Fibroblast of skin of right quadriceps (primary cell): ENCODE results near the gene MAMSTR.

Experiments used
- DNase-seq: peaks from one replicate; pipeline ENCODE4 v3.0.0-alpha.2; 2013

MAMSTR gene

GRCh38 chr19:48745208-48745995 is 25.9 kb upstream of the MAMSTR start:
- DNase-seq, result peak; percentile 53

DNA sequence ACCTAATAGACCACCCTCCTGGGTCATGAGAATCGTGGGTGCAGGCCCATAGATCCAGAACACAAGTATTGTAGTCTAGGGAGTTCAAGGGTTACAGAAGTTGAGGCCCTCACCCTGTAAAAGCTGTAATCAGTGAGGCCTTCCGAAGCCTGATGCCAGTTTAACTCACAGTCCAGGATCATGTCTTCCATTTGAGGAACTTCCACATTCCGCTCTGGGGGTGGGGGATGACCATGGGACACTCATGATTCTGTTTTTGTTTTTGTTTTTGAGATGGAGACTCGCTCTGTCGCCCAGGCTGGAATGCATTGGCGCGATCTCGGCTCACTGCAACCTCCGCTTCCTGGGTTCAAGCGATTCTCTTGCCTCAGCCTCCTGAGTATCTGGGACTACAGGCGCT is 22.6 kb upstream of the MAMSTR start:
- DNase-seq, result no peak

GRCh38 chr19:48741129-48741999 is 21.8 kb upstream of the MAMSTR start:
- no peak for DNase-seq

- DNase-seq, result no peak
Measured at GRCh38 chr19:48740164-48740972, 20.8 kb upstream of the MAMSTR start, which contains the start of gene RASIP1. RASIP1 (minus strand) TSS chr19:48740610; CDS start chr19:48740282, 328 bp downstream.

DNA sequence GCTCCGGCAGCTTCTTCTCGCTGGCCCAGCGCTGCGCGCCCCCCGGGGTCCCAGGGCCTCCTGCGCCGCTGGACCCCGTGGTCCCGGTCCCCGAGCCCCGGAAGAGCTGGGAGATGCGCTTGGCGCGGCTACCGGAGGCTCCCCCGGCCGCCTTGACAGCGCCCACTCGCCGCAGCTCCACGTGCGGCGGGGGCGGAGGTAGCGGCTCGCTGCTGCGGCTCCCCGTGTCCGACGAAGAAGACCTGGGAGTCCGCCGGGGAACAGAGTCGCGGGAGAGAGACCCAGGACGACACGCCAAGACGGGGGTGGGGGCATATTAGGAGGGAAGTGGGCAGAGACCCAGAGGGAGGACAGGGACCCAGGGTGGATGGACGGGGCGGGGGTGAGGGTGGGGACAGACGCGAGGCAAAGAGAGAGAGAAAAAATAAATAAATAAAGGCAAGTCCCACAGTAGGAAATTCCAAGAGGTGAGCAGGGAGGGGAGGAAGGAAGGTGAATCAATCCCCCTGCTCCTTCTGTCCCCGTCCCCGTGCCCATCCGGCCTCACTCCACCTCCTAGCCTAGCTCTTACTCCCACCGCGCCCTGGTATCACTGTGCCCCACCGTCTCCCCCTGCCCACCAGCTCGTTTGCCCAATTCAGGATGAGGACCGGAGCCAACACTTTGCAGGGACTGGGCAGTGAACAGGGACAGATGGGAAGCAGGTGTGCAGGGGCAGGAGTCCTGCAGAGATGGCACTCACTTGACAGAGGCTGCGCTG is 20.1 kb upstream of the MAMSTR start:
- DNase-seq, result no peak

DNA sequence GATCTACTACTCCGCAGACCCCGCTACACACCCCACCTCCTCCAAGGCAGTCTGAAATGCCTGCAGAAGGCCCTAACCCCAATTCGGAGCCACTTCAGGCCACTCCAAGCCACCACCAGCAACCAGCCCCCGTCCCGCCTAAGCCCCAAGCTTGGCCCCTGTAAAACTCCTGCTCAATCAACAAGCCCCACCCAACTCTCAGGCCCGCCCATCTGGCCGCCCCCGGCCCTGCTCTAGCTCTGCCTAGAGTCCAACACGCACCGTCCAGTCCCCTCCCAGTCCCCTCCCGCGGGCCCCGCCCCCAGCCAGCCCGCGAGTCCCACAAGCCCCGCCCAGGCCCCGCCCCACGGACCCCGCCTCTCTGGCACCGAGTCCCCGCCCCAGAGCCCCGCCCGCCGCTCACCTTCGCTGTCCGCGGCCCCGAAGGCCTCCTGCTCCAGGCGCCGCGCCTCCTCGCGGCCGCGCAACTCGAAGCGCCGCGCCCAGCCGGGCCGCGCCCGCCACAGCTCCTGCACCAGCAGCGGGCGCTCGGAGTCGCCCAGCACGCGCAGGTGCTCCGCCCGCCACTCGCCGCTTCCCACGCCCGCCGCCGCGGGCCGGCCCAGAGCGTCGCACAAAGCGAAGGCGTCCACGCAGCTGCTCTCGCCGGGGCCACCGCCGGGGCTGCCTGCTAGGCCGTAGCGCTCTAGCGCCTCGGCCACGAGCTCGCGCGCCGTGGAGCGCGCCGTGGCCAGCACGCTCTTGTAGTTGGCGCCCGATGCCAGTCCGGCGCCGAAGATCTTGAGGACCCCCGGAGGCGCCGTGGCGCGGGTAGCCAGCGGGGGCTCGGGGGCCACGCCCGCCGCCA is 19.3 kb upstream of the MAMSTR start:
- DNase-seq, result peak; percentile 79

- DNase-seq, result no peak
Measured at GRCh38 chr19:48737360-48737998, 18.0 kb upstream of the MAMSTR start.

GRCh38 chr19:48735031-48735615 is 15.6 kb upstream of the MAMSTR start:
- DNase-seq, result peak; percentile 23

DNA sequence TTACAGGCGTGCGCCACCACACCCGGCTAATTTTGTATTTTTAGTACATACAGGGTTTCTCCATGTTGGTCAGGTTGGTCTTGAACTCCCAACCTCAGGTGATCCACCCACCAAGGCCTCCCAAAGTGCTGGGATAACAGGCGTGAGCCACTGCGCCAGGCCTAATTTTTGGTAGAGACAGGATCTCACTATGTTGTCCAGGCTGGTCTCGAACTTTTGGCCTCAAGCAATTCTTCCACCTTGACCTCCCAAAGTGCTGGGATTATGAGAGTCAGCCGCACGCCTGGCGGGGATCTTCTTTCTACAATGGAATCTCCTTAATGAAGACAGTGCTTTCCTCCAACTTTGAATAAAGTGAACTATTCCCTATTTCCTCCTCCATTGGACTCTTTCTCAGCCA is 15.1 kb upstream of the MAMSTR start:
- DNase-seq, result no peak

DNA sequence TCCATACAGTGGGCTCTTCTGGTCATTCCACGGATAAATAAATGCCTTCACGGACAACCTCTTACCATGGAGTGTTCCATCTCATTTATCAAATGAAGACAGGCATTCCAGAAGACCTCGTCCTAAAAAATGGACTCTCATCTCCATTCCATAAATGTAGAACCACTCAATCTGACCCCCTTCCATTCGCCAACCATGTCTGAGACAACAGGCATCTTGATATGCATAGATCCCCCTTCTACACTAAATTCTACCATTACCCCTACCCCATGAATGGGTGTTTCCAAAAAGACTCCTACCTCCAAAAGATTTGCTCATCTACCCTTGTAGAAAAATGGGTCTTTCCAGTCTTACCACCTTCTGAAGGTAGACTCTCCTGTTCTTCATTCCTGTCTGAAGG is 11.9 kb upstream of the MAMSTR start:
- DNase-seq, result no peak

DNA sequence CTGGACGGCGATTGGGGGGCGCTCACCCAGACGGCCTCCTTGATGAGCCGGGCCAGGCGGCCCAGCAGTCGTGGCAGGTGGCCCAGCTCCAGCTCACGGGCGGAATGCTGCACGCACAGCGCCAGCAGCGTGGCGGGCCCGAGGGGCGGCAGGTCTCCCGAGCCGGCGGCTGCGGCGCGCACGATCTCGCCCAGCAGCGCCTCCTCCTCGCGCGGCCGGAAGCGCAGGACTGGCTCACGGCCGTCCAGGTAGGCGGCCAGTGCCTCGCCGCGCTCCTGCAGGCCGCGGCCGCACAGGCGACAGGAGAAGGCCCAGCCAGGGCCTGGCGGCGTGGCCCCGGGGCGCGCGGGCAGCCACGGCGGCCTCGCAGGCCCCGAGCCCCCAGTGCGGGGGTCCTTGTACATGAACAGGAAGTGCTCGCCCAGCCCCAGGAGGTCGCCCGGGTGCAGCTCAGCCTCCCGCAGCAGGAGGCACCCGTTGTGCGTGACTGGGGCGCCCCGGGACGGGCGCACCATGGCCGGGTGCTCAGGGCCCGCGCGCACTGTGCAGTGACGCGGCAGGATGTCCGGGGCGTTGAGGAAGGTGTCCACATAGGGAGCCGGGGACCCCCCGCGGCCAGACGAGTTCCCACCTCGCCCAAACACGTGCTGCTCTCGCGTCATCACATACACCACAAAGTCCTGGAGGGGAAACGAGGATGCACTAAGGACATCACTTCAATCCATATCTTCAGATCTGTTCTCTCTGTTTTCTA is 9.6 kb upstream of the MAMSTR start:
- no peak for DNase-seq

DNA sequence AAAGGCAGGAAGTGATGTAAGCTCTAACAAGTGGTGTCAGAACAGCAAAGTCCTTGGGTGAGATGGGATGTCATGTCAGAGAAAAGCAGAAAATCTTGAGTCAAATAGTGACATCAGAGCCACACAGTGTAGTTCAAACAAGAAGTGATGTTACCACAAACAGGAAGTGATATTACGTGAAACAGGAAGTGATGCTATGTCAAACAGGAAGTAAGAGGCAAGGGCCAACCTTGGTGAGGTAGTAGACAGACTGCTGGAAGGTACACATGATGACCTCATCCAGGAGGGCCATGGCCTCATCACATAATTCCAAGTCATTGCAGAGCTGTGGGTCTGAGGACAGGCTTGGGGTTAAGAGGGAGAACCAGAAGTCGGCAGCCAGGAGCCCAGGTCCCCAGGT is 7.0 kb upstream of the MAMSTR start:
- no peak for DNase-seq

DNA sequence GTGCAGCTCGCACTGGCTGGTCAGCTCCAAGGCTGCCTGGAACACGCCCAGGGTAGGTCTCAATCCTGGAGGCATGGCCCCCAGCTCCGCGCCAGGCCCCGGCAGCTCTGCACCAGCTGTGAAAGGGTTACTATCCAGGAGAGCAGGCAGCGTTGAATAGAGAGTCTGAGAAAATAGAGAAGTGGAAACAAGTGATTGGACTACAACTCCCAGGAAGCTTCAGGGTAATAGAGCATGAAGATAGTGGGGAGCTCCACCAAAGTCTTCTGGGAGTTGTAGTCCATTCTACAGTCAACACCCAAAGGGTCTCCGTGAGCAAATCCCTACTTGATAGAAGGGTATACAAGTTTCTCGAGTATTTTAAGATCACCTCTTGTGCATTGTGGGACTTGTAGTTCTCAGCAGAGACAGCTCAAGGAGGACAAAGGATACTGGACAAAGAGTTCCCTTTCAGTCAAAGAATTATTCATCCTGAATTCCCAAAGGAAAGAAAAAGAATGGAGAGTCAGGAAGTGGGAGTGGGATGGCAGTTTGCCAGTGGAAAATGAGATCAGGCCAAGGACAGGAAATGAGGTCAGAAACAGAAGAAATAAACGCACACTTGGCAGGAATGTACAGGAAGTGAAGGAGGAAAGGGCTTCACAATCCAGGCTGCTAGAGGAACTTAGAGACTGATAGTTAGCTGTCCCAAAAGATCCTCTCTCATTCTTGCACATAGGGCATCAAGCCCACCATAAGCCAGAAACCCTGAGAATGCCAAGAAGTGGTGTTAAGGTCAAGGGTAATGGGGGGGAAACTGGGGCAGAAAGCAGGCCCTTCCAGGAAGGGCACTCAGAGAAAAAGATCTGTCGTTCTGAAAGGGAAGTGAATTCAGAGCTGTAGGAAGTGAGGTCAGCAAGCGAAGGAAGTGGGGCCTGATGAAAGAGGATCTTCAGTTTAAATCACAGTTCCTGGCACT is 5.5 kb upstream of the MAMSTR start:
- peak; percentile 96 for DNase-seq

DNA sequence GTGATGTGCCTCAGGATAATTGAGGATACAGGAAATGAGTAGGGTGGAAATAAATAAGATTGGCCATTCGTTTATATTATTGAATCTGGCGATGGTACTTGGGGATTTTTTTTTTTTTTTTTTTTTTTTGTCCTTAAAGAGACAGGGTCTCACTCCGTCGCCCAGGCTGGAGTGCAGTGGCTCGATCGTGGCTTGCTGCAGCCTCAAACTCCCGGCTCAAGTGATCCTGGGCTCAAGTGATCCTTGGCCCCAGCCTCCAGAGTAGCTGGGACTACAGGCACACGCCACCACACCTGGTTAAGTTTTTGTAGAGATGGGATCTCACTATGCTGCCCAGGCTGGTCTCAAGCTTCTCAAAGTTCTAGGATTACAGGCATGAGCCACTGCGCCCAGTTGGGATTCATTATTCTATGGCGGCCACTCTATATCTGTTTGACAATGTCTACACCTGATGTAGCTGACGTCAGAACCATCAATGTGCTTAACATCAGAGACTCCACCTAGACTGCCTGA is 2.7 kb upstream of the MAMSTR start:
- DNase-seq, result no peak

DNA sequence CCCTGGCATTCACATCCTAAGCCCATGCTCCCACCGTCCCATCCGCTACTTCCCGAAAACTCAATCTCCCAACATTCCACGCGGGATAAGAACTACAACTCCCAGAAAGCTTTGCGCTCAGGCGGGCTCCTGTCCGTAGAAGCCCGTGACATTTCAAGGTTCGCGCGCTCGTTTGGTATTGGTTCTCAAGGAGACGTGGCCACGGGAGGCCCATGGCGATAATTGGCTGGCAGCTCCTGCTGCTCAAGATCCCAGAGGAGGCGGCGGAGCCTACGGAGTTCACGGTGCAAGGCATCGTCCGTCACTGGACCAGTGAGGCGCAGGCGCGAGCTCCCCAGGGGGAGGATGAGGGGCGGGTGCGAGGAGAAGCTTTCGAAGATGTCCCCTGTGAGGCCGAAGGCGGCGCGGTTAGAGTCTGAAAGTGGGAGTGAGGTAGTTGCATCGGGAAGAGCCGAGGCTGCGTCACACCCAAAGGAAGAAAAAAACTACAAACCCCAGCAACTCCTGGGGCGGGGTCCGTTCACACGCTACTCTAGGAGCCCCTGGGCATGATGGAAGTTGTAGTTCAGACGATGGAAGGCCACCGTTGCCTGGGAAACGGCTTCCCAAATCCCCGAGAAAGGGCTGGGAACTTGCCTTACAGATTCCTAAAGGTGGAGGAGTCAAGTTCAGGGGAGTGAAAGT is 1.2 kb upstream of the MAMSTR start:
- DNase-seq, result peak; percentile 99

DNA sequence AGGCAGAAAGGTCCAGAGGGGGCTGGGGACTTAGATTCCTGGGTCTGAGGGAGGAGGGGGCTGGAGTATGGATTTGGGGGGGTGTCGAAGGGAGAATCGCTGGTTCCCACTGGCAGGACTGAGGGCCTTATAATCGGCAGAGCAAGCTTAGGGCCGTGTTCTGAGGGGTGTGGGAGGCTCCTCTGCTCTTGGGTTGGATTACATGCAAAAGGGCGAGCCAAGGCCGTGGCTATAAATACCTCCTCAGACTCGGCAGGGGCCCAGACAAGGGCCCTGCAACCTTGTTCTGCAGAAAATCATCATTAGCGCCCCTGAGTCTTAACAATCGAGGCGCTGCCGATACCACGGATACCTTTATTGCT is 707 bp upstream of the MAMSTR start:
- DNase-seq, result peak; percentile 17

GRCh38 chr19:48718711-48719231 is 754 bp downstream of the MAMSTR start:
- DNase-seq, result no peak
